Trophoblast cell (in vitro differentiated cells and primary cell): ENCODE measurements around the gene GPR35.
A peak's percentile ranks its signal among the peaks of the same experiment; 100 is the strongest.

Experiments used
- DNase-seq, 2 donors: peaks; one replicate each; pipeline ENCODE4 v3.0.0-alpha.2; 2016
- H2AFZ ChIP-seq: 2 replicates; pipeline ENCODE4 v1.6.1; 2013; ENCODE audit warnings: low read length, moderate library complexity, mild to moderate bottlenecking; ENCODE audit not compliant: insufficient read depth, poor library complexity
- H2AK5ac ChIP-seq: 2 replicates; pipeline ENCODE4 v1.6.1; 2013; ENCODE audit warnings: mild to moderate bottlenecking, low read length
- H2BK120ac ChIP-seq: 2 replicates; pipeline ENCODE4 v1.6.1; 2013; ENCODE audit warnings: low read length, mild to moderate bottlenecking, moderate library complexity; ENCODE audit not compliant: insufficient read depth, poor library complexity
- H2BK12ac ChIP-seq: 2 replicates; pipeline ENCODE4 v1.6.1; 2013; ENCODE audit warnings: mild to moderate bottlenecking, low read length, moderate library complexity
- H2BK5ac ChIP-seq: 2 replicates; pipeline ENCODE4 v1.6.1; 2013; ENCODE audit warnings: low read length, low read depth, moderate library complexity, mild to moderate bottlenecking; ENCODE audit not compliant: poor library complexity
- H3K14ac ChIP-seq: 2 replicates; pipeline ENCODE4 v1.6.1; 2013; ENCODE audit warnings: mild to moderate bottlenecking, low read length
- H3K18ac ChIP-seq: 2 replicates; pipeline ENCODE4 v1.6.1; 2013; ENCODE audit warnings: mild to moderate bottlenecking, low read length
- H3K23ac ChIP-seq: 2 replicates; pipeline ENCODE4 v1.6.1; 2013; ENCODE audit warnings: low read length
- H3K27ac ChIP-seq: 2 replicates; pipeline ENCODE4 v1.5.1; 2013; ENCODE audit warnings: low read depth, mild to moderate bottlenecking, inconsistent platforms, low read length, moderate library complexity
- H3K27me3 ChIP-seq: 2 replicates; pipeline ENCODE4 v1.6.1; 2013; ENCODE audit warnings: inconsistent platforms, mild to moderate bottlenecking, low read length, moderate library complexity; ENCODE audit not compliant: insufficient read depth
- H3K36me3 ChIP-seq, 2 experiments: 1 replicate in 1 of 2; 2 replicates in 1 of 2; pipeline ENCODE4 v1.6.1; 2013; ENCODE audit warnings: low read length in 2 of 2, mild to moderate bottlenecking in 2 of 2, moderate library complexity in 1 of 2; ENCODE audit not compliant: insufficient read depth in 2 of 2, control insufficient read depth in 1 of 2
- H3K4ac ChIP-seq: 2 replicates; pipeline ENCODE4 v1.6.1; 2013; ENCODE audit warnings: low read depth, mild to moderate bottlenecking, low read length, moderate library complexity
- H3K4me1 ChIP-seq, 2 experiments: 1 replicate in 1 of 2; 2 replicates in 1 of 2; pipeline ENCODE4 v1.6.1; 2013; ENCODE audit warnings: low read length in 2 of 2, mild to moderate bottlenecking in 2 of 2, moderate library complexity in 1 of 2; ENCODE audit not compliant: insufficient read depth in 2 of 2, control insufficient read depth in 1 of 2
- H3K4me2 ChIP-seq: 2 replicates; pipeline ENCODE4 v1.6.1; 2013; ENCODE audit warnings: inconsistent platforms, mild to moderate bottlenecking, low read length, moderate library complexity
- H3K4me3 ChIP-seq: 2 replicates; pipeline ENCODE4 v1.5.1; 2013; ENCODE audit warnings: mild to moderate bottlenecking, low read depth, low read length, inconsistent platforms
- H3K79me1 ChIP-seq: one replicate; pipeline ENCODE4 v1.6.1; 2013; ENCODE audit warnings: low read length
- H3K79me2 ChIP-seq: 2 replicates; pipeline ENCODE4 v1.6.1; 2013; ENCODE audit warnings: low read length, mild to moderate bottlenecking; ENCODE audit not compliant: control insufficient read depth, insufficient read depth, poor library complexity
- H3K9ac ChIP-seq: 2 replicates; pipeline ENCODE4 v1.6.1; 2013; ENCODE audit warnings: mild to moderate bottlenecking, low read length
- H3K9me3 ChIP-seq: 2 replicates; pipeline ENCODE4 v1.6.1; 2013; ENCODE audit warnings: low read depth, mild to moderate bottlenecking, control low read depth, inconsistent platforms, low read length; ENCODE audit not compliant: insufficient read depth
- H4K12ac ChIP-seq: 2 replicates; pipeline ENCODE4 v1.6.1; 2013; ENCODE audit warnings: low read depth, mild to moderate bottlenecking, low read length, moderate library complexity
- H4K8ac ChIP-seq: 2 replicates; pipeline ENCODE4 v1.6.1; 2013; ENCODE audit warnings: low read depth, mild to moderate bottlenecking, low read length, moderate library complexity
- H4K91ac ChIP-seq: one replicate; pipeline ENCODE4 v1.6.1; 2013; ENCODE audit warnings: low read depth, mild to moderate bottlenecking, low read length, moderate library complexity
- WGBS: extraction: QIAGEN DNeasy Blood & Tissue Kit; methylation state at CpG from one replicate; pipeline ENCODE4 v1.1.7; 2013; ENCODE audit warnings: missing lambda C conversion rate; ENCODE audit not compliant: insufficient read length, insufficient coverage; ENCODE audit errors: extremely low coverage; 5-methylcytosine and 5-hydroxymethylcytosine counted together

The GPR35 gene

GRCh38 chr2:240593703-240594451 lies 31.4 kb upstream of the GPR35 start:
- no peak overlapping the region for H3K23ac ChIP-seq
- no peak overlapping the region for H3K27ac ChIP-seq
- no peak overlapping the region for H4K12ac ChIP-seq
- H3K36me3 ChIP-seq, result peaks cover 50 to 61% of the 10 kb centered on the region in 2 experiments
- no peak overlapping the region for H2BK12ac ChIP-seq
- H3K4me3 ChIP-seq, result no peak overlapping the region
- H3K4me1 ChIP-seq, result no peaks in the 10 kb centered on the region
- peaks cover 5% of the 10 kb centered on the region for H3K9me3 ChIP-seq
- no peaks in the 10 kb centered on the region for H3K79me1 ChIP-seq
- no peaks in the 10 kb centered on the region for H3K79me2 ChIP-seq
- no peak overlapping the region for H3K18ac ChIP-seq
- H4K91ac ChIP-seq, result no peak overlapping the region
- H3K4ac ChIP-seq, result no peak overlapping the region
- H2AFZ ChIP-seq, result no peak overlapping the region
- H2BK5ac ChIP-seq, result no peak overlapping the region
- DNase-seq, result no peak
- H2AK5ac ChIP-seq, result no peak overlapping the region
- H3K4me2 ChIP-seq, result no peak overlapping the region
- no peak overlapping the region for H3K14ac ChIP-seq
- no peak overlapping the region for H4K8ac ChIP-seq
- no peak overlapping the region for H3K9ac ChIP-seq
- no peaks in the 10 kb centered on the region for H3K27me3 ChIP-seq
- WGBS, result no CpG with 5 or more reads among the region's 19 CpGs
- no peak overlapping the region for H2BK120ac ChIP-seq

GRCh38 chr2:240594511-240595380 lies 30.5 kb upstream of the GPR35 start:
- Histone ChIP-seq H3K27ac (no peak overlapping the region), H4K12ac (no peak overlapping the region), H2BK120ac (no peak overlapping the region)

DNA sequence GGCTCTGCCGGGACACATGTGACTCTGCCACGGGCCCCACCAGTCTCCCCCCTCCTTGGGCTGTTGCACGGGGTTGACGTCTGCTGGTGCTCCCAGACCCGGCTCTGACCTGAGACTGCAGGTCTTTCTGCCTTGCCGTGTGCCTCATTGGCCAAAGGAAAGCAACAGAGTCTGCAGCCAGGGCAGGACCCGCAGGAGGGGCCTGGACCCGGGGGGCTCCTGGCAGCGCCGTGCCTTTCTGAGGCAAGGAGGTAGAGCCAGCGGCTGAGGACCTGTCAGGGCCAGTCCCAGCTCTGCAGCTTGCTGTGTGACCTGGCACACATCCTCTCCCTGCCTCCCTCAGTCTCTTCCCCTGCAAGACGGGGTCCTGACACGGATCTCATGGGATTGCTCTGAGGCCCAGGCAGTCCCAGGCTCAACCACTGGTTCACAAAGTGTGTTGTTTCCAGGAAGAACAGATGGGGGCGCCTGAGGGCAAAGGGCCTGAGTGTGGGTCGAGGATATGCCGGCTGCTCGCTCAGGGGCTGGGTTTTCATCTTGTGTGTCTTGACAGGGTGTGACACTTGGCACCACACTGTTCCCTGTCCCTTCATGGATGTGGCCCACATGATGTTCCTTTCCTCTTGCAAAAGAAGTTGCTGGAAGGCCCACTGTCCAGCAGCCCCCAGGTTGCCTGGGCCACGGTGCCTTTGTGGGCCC lies 29.8 kb upstream of the GPR35 start:
- Histone ChIP-seq H3K36me3 (peaks cover 46 to 51% of the 10 kb centered on the region in 2 experiments), H3K79me1 (no peaks in the 10 kb centered on the region), H2BK12ac (no peak overlapping the region), H2AFZ (no peak overlapping the region), H3K9ac (no peak overlapping the region), H3K27me3 (no peaks in the 10 kb centered on the region), H3K4me3 (no peak overlapping the region), H3K4me2 (no peak overlapping the region), H3K18ac (no peak overlapping the region), H3K4ac (no peak overlapping the region), H2BK5ac (no peak overlapping the region), H4K12ac (no peak overlapping the region), H3K9me3 (peaks cover 5% of the 10 kb centered on the region), H3K79me2 (no peaks in the 10 kb centered on the region), H3K23ac (no peak overlapping the region), H2BK120ac (no peak overlapping the region), H4K8ac (no peak overlapping the region), H2AK5ac (no peak overlapping the region), H3K4me1 (no peaks in the 10 kb centered on the region), H3K27ac (no peak overlapping the region), H3K14ac (no peak overlapping the region), H4K91ac (no peak overlapping the region)
- DNase-seq, result peak in 1 of 2 donors; percentile 38
- WGBS, result no CpG with 5 or more reads among the region's 18 CpGs

More at GRCh38 chr2:240594511-240595380, 30.5 kb upstream of the GPR35 start:
- peaks cover 52 to 58% of the 10 kb centered on the region in 2 experiments for H3K36me3 ChIP-seq
- no peak overlapping the region for H3K4me2 ChIP-seq
- WGBS, result no CpG with 5 or more reads among the region's 34 CpGs
- H3K79me2 ChIP-seq, result no peaks in the 10 kb centered on the region
- no peak overlapping the region for H3K23ac ChIP-seq
- DNase-seq, result no peak
- H3K79me1 ChIP-seq, result no peaks in the 10 kb centered on the region
- H3K9me3 ChIP-seq, result peaks cover 5% of the 10 kb centered on the region
- H4K8ac ChIP-seq, result no peak overlapping the region
- no peaks in the 10 kb centered on the region for H3K27me3 ChIP-seq
- H3K4me1 ChIP-seq, result no peaks in the 10 kb centered on the region
- H2BK12ac ChIP-seq, result no peak overlapping the region
- no peak overlapping the region for H3K14ac ChIP-seq
- H3K9ac ChIP-seq, result no peak overlapping the region
- H2AFZ ChIP-seq, result no peak overlapping the region
- H3K4me3 ChIP-seq, result no peak overlapping the region
- H3K18ac ChIP-seq, result no peak overlapping the region
- H4K91ac ChIP-seq, result no peak overlapping the region
- no peak overlapping the region for H2AK5ac ChIP-seq
- no peak overlapping the region for H3K4ac ChIP-seq
- H2BK5ac ChIP-seq, result no peak overlapping the region

GRCh38 chr2:240596080-240596460 lies 29.2 kb upstream of the GPR35 start:
- Histone ChIP-seq H4K91ac (no peak overlapping the region), H3K27ac (no peak overlapping the region), H2AK5ac (no peak overlapping the region), H4K8ac (no peak overlapping the region), H3K18ac (no peak overlapping the region), H2BK120ac (no peak overlapping the region), H3K36me3 (peaks cover 41 to 46% of the 10 kb centered on the region in 2 experiments), H3K9ac (no peak overlapping the region), H3K4me3 (peak overlapping the region; percentile 30), H3K79me1 (no peaks in the 10 kb centered on the region), H3K79me2 (no peaks in the 10 kb centered on the region), H3K14ac (no peak overlapping the region), H2BK5ac (no peak overlapping the region), H3K4me1 (no peaks in the 10 kb centered on the region), H3K4me2 (no peak overlapping the region), H3K4ac (no peak overlapping the region), H2AFZ (no peak overlapping the region), H3K23ac (no peak overlapping the region), H2BK12ac (no peak overlapping the region), H3K9me3 (peaks cover 5% of the 10 kb centered on the region), H4K12ac (no peak overlapping the region), H3K27me3 (no peaks in the 10 kb centered on the region)
- WGBS, result no CpG with 5 or more reads among the region's 17 CpGs
- DNase-seq, result no peak
